CD14-positive monocyte (primary cell): ENCODE measurements around the gene DOCK4. TPM values are rescaled to one million over a fixed set of nuclear protein-coding genes. Genes with fewer than 3 reads are reported as not detected.

Experiments used
- DNase-seq, 3 donors: peaks; one replicate each; pipeline ENCODE4 v3.0.0-alpha.2; 2011 to 2022
- H2AFZ ChIP-seq: 2 replicates; pipeline ENCODE4 v1.6.0; 2012; ENCODE audit warnings: mild to moderate bottlenecking, low read depth, low read length, inconsistent platforms; ENCODE audit not compliant: insufficient read depth, poor library complexity, severe bottlenecking
- H3K27ac ChIP-seq, 2 donors: 1 replicate in 1 of 2; 2 replicates in 1 of 2; pipeline ENCODE4 v1.5.1; 2012 to 2013; ENCODE audit warnings: low read length in 2 of 2, control low read depth in 1 of 2, inconsistent platforms in 1 of 2, low read depth in 1 of 2, mild to moderate bottlenecking in 1 of 2
- H3K27me3 ChIP-seq, 2 donors: one replicate each; pipeline versions ENCODE4 v1.6.0 to v1.6.1; 2011 to 2013; ENCODE audit warnings: low read length in 2 of 2; ENCODE audit not compliant: control insufficient read depth in 2 of 2, insufficient read depth in 2 of 2
- H3K36me3 ChIP-seq, 2 donors: replicated peaks in 1 of 2; 1 replicate in 1 of 2; 2 replicates in 1 of 2; pipeline versions ENCODE4 v1.5.1 to v1.6.1; 2012 to 2013; ENCODE audit warnings: low read length in 2 of 2, control low read depth in 1 of 2, inconsistent platforms in 1 of 2, mild to moderate bottlenecking in 1 of 2; ENCODE audit not compliant: insufficient read depth in 2 of 2, control insufficient read depth in 1 of 2
- H3K4me1 ChIP-seq, 2 donors: 1 replicate in 1 of 2; 2 replicates in 1 of 2; pipeline versions ENCODE4 v1.5.1 to v1.6.1; 2012 to 2013; ENCODE audit warnings: low read length in 2 of 2, control low read depth in 1 of 2, inconsistent platforms in 1 of 2, mild to moderate bottlenecking in 1 of 2, moderate library complexity in 1 of 2; ENCODE audit not compliant: insufficient read depth in 2 of 2, control insufficient read depth in 1 of 2
- H3K4me2 ChIP-seq: replicated peaks from 2 replicates; pipeline ENCODE3; 2012; ENCODE audit warnings: low read length, moderate library complexity, mild to moderate bottlenecking; ENCODE audit not compliant: poor library complexity, severe bottlenecking; ENCODE audit errors: extremely low read depth
- H3K4me3 ChIP-seq, 3 experiments: fragments of 200-600 bp in 1 of 3; sonication (generic) in 1 of 3; replicated peaks in 1 of 3; 1 replicate in 2 of 3; 2 replicates in 1 of 3; pipeline ENCODE4 v1.5.1; 2011 to 2013; ENCODE audit warnings: low read length in 3 of 3, mild to moderate bottlenecking in 3 of 3, control low read depth in 2 of 3, low read depth in 2 of 3, inconsistent platforms in 1 of 3, moderate library complexity in 1 of 3
- H3K79me2 ChIP-seq: 2 replicates; pipeline ENCODE4 v1.6.0; 2012; ENCODE audit warnings: mild to moderate bottlenecking, control low read depth, inconsistent platforms, low read length, moderate library complexity; ENCODE audit not compliant: insufficient read depth
- H3K9ac ChIP-seq: 2 replicates; pipeline ENCODE4 v1.6.0; 2017; ENCODE audit warnings: low read length, mild to moderate bottlenecking; ENCODE audit not compliant: insufficient read depth, poor library complexity, severe bottlenecking
- H3K9me3 ChIP-seq, 2 donors: replicated peaks in 1 of 2; 1 replicate in 1 of 2; 2 replicates in 1 of 2; pipeline versions ENCODE4 v1.5.1 to v1.6.1; 2012 to 2013; ENCODE audit warnings: low read length in 2 of 2, control low read depth in 1 of 2; ENCODE audit not compliant: control insufficient read depth in 1 of 2, insufficient read depth in 1 of 2
- H4K20me1 ChIP-seq: 2 replicates; pipeline ENCODE4 v1.6.0; 2012; ENCODE audit warnings: mild to moderate bottlenecking, low read length, control low read depth, moderate library complexity; ENCODE audit not compliant: insufficient read depth
- H3K27ac Mint-ChIP-seq, 7 donors: one replicate each; pipeline ENCODE4 v1.8.0; 2020; ENCODE audit warnings: mild to moderate bottlenecking in 7 of 7, mixed read lengths in 7 of 7, moderate library complexity in 6 of 7, inconsistent platforms in 2 of 7
- H3K27me3 Mint-ChIP-seq, 3 donors: one replicate each; pipeline ENCODE4 v1.8.0; 2021 to 2022; ENCODE audit warnings: low read depth in 3 of 3, mild to moderate bottlenecking in 3 of 3, mixed read lengths in 3 of 3, moderate library complexity in 3 of 3, inconsistent platforms in 1 of 3
- H3K36me3 Mint-ChIP-seq, 2 donors: one replicate each; pipeline ENCODE4 v1.8.0; 2020; ENCODE audit warnings: mixed read lengths in 2 of 2, inconsistent platforms in 1 of 2, mild to moderate bottlenecking in 1 of 2
- H3K4me1 Mint-ChIP-seq: one replicate; pipeline ENCODE4 v1.8.0; 2020; ENCODE audit warnings: mild to moderate bottlenecking, mixed read lengths
- H3K4me3 Mint-ChIP-seq, 2 donors: one replicate each; pipeline ENCODE4 v1.8.0; 2020; ENCODE audit warnings: mild to moderate bottlenecking in 2 of 2, mixed read lengths in 2 of 2, moderate library complexity in 1 of 2
- H3K9me3 Mint-ChIP-seq, 7 donors: one replicate each; pipeline ENCODE4 v1.8.0; 2020 to 2022; ENCODE audit warnings: mixed read lengths in 7 of 7, mild to moderate bottlenecking in 6 of 7, moderate library complexity in 6 of 7, inconsistent platforms in 2 of 7
- CTCF ChIP-seq: fragments of 200-600 bp; IDR thresholded peaks from one replicate; pipeline ENCODE4 v1.8.0; 2022; ENCODE audit warnings: antibody characterized with exemption, mild to moderate bottlenecking
- WGBS: methylation state at CpG from one replicate; pipeline ENCODE4 v1.1.5; 2013; ENCODE audit warnings: missing lambda C conversion rate; ENCODE audit not compliant: insufficient coverage; 5-methylcytosine and 5-hydroxymethylcytosine counted together
- intact Hi-C, 2 donors: fragments of 100-400 bp; cut with micrococcal nuclease; formaldehyde crosslinking; loops; one replicate each; pipeline versions ENCODE4 v1.15.0 to v1.15.1; 2023
- polyA plus RNA-seq, 3 donors: library from polyadenylated mRNA; depleted of rRNA in 1 of 3; unstranded in 2 of 3; stranded (reverse) in 1 of 3; fragments of 300-500 nt in 2 of 3; fragments of >200 nt in 1 of 3; fragmentation: Illumina TruSeq in 2 of 3; gene quantifications; 1 replicate in 2 of 3; 2 replicates in 1 of 3; pipeline ENCODE4 v1.2.3, GENCODE V29; 2012 to 2021

Gene DOCK4
- polyA plus RNA-seq, 3 donors = 1.3 to 5.0 (median 2.7) TPM

- Mint-ChIP-seq H3K4me3 (no peak overlapping the region), H3K36me3 (no peaks in the 10 kb centered on the region), H3K9me3 (peaks cover 0 to 5% (median 3%) of the 10 kb centered on the region in 7 donors), H3K27ac (no peak overlapping the region), H3K27me3 (peaks cover 2 to 4% (median 3%) of the 10 kb centered on the region in 3 donors), H3K4me1 (peaks cover 8% of the 10 kb centered on the region)
- no peaks in the 10 kb centered on the region for H3K4me1 ChIP-seq
- H3K9me3 ChIP-seq = no peaks in the 10 kb centered on the region
- H4K20me1 ChIP-seq = peaks cover 4% of the 10 kb centered on the region
- H3K27ac ChIP-seq = no peak overlapping the region
- H2AFZ ChIP-seq = no peak overlapping the region
- no peak overlapping the region for H3K9ac ChIP-seq
- no peak for TF ChIP-seq CTCF
- no peak overlapping the region for H3K4me2 ChIP-seq
- no peak overlapping the region for H3K4me3 ChIP-seq
- H3K27me3 ChIP-seq = no peaks in the 10 kb centered on the region
- no peaks in the 10 kb centered on the region for H3K36me3 ChIP-seq
- DNase-seq = no peak
- WGBS = 100% methylated on average over 1 of the region's 5 CpGs
- H3K79me2 ChIP-seq = no peaks in the 10 kb centered on the region
- intact Hi-C loops = no loop called here
Observed at GRCh38 chr7:112189691-112190090, 16.5 kb downstream of the DOCK4 start.

DNA sequence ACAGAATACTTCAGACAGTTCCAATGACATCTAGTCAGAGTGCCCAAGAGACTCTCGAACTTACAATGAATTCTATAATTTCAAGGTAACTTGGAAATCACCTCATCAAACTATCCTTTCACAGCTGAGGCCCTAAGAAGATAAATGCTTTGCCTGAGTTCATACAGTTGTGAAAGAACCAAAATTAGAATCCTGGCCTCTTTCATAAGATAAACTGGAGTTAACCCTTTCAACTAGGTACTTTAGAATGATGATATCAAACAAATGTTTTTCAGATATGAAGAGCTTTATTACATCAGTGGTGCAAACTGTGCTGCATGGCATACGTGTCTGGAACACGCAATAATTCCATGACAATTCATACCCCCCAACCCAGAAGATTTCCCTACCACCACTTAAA is 17.9 kb downstream of the DOCK4 start:
- H3K4me1 Mint-ChIP-seq = peaks cover 8% of the 10 kb centered on the region
- peaks cover 0 to 2% (median 0%) of the 10 kb centered on the region in 7 donors for H3K9me3 Mint-ChIP-seq
- no peaks in the 10 kb centered on the region for H3K4me1 ChIP-seq
- H3K27ac Mint-ChIP-seq = no peak overlapping the region
- H3K36me3 ChIP-seq = no peaks in the 10 kb centered on the region
- no peak overlapping the region for H3K9ac ChIP-seq
- intact Hi-C loops = no loop called here
- H3K79me2 ChIP-seq = no peaks in the 10 kb centered on the region
- no peak overlapping the region for H3K27ac ChIP-seq
- DNase-seq = no peak
- H3K27me3 ChIP-seq = no peaks in the 10 kb centered on the region
- no peak overlapping the region for H3K4me3 Mint-ChIP-seq
- H3K4me3 ChIP-seq = no peak overlapping the region
- no peaks in the 10 kb centered on the region for H3K36me3 Mint-ChIP-seq
- 92% methylated on average over 2 of the region's 3 CpGs for WGBS
- H3K4me2 ChIP-seq = no peak overlapping the region
- H3K9me3 ChIP-seq = no peaks in the 10 kb centered on the region
- H4K20me1 ChIP-seq = peaks cover 4% of the 10 kb centered on the region
- H3K27me3 Mint-ChIP-seq = peaks cover 2 to 4% (median 2%) of the 10 kb centered on the region in 3 donors
- no peak overlapping the region for H2AFZ ChIP-seq
- TF ChIP-seq CTCF = no peak
